HEK293 (cell line): ENCODE data around the gene USP32.

Experiments used
- GFI1B ChIP-seq: fragments of 450-650 bp; formaldehyde crosslinking; IDR thresholded peaks from 2 replicates; pipeline ENCODE4 v1.5.1; 2016; ENCODE audit warnings: missing biosample characterization, missing genetic modification characterization
- KLF9 ChIP-seq: fragments of 450-650 bp; formaldehyde crosslinking; IDR thresholded peaks from 2 replicates; pipeline ENCODE4 v1.5.1; 2016; ENCODE audit warnings: missing biosample characterization, missing genetic modification characterization, low read depth
- SP2 ChIP-seq: fragments of 450-650 bp; formaldehyde crosslinking; IDR thresholded peaks from 2 replicates; pipeline ENCODE4 v1.5.1; 2016; ENCODE audit warnings: missing biosample characterization, missing genetic modification characterization
- ZNF558 ChIP-seq: fragments of 450-650 bp; formaldehyde crosslinking; IDR thresholded peaks from 2 replicates; pipeline ENCODE4 v1.5.1; 2016; ENCODE audit warnings: missing biosample characterization, missing genetic modification characterization
- ZNF585B ChIP-seq: fragments of 450-650 bp; formaldehyde crosslinking; IDR thresholded peaks from 2 replicates; pipeline ENCODE4 v1.5.1; 2016; ENCODE audit warnings: missing biosample characterization, missing genetic modification characterization
- ZNF629 ChIP-seq: fragments of 450-650 bp; formaldehyde crosslinking; IDR thresholded peaks from 2 replicates; pipeline ENCODE4 v1.5.1; 2017; ENCODE audit warnings: missing biosample characterization, missing genetic modification characterization
- ZNF654 ChIP-seq: fragments of 450-650 bp; formaldehyde crosslinking; IDR thresholded peaks from 2 replicates; pipeline ENCODE4 v1.5.1; 2016; ENCODE audit warnings: low read depth, missing biosample characterization, missing genetic modification characterization
- ZSCAN16 ChIP-seq: fragments of 450-650 bp; formaldehyde crosslinking; IDR thresholded peaks from 2 replicates; pipeline ENCODE4 v1.5.1; 2016; ENCODE audit warnings: missing biosample characterization, missing genetic modification characterization
- TF ChIP-seq, protein P1 (sequence below): fragments of 450-650 bp; formaldehyde crosslinking; IDR thresholded peaks from 2 replicates; pipeline ENCODE4 v1.5.1; 2016; ENCODE audit warnings: missing biosample characterization, missing genetic modification characterization
- TF ChIP-seq, protein P2 (sequence below): fragments of 450-650 bp; formaldehyde crosslinking; IDR thresholded peaks from 2 replicates; pipeline ENCODE4 v1.5.1; 2016; ENCODE audit warnings: missing biosample characterization, missing genetic modification characterization
- TF ChIP-seq, protein P3 (sequence below): fragments of 450-650 bp; formaldehyde crosslinking; IDR thresholded peaks from 2 replicates; pipeline ENCODE4 v1.5.1; 2016; ENCODE audit warnings: missing biosample characterization, missing genetic modification characterization

GRCh38 chr17:60141111-60142018 lies 250.6 kb downstream of the USP32 start:
- TF ChIP-seq, protein P1, sequence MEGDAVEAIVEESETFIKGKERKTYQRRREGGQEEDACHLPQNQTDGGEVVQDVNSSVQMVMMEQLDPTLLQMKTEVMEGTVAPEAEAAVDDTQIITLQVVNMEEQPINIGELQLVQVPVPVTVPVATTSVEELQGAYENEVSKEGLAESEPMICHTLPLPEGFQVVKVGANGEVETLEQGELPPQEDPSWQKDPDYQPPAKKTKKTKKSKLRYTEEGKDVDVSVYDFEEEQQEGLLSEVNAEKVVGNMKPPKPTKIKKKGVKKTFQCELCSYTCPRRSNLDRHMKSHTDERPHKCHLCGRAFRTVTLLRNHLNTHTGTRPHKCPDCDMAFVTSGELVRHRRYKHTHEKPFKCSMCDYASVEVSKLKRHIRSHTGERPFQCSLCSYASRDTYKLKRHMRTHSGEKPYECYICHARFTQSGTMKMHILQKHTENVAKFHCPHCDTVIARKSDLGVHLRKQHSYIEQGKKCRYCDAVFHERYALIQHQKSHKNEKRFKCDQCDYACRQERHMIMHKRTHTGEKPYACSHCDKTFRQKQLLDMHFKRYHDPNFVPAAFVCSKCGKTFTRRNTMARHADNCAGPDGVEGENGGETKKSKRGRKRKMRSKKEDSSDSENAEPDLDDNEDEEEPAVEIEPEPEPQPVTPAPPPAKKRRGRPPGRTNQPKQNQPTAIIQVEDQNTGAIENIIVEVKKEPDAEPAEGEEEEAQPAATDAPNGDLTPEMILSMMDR (tag by site-specific recombination), result no peak
- TF ChIP-seq SP2 (tag by site-specific recombination) (no peak), GFI1B (tag by site-specific recombination) (no peak), ZNF585B (tag by site-specific recombination) (no peak), ZNF558 (no peak), ZNF654 (tag by site-specific recombination) (no peak), KLF9 (tag by site-specific recombination) (no peak), ZNF629 (tag by site-specific recombination) (no peak), ZSCAN16 (tag by site-specific recombination) (no peak)
- TF ChIP-seq, protein P2, sequence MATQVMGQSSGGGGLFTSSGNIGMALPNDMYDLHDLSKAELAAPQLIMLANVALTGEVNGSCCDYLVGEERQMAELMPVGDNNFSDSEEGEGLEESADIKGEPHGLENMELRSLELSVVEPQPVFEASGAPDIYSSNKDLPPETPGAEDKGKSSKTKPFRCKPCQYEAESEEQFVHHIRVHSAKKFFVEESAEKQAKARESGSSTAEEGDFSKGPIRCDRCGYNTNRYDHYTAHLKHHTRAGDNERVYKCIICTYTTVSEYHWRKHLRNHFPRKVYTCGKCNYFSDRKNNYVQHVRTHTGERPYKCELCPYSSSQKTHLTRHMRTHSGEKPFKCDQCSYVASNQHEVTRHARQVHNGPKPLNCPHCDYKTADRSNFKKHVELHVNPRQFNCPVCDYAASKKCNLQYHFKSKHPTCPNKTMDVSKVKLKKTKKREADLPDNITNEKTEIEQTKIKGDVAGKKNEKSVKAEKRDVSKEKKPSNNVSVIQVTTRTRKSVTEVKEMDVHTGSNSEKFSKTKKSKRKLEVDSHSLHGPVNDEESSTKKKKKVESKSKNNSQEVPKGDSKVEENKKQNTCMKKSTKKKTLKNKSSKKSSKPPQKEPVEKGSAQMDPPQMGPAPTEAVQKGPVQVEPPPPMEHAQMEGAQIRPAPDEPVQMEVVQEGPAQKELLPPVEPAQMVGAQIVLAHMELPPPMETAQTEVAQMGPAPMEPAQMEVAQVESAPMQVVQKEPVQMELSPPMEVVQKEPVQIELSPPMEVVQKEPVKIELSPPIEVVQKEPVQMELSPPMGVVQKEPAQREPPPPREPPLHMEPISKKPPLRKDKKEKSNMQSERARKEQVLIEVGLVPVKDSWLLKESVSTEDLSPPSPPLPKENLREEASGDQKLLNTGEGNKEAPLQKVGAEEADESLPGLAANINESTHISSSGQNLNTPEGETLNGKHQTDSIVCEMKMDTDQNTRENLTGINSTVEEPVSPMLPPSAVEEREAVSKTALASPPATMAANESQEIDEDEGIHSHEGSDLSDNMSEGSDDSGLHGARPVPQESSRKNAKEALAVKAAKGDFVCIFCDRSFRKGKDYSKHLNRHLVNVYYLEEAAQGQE, result no peak
- TF ChIP-seq, protein P3, sequence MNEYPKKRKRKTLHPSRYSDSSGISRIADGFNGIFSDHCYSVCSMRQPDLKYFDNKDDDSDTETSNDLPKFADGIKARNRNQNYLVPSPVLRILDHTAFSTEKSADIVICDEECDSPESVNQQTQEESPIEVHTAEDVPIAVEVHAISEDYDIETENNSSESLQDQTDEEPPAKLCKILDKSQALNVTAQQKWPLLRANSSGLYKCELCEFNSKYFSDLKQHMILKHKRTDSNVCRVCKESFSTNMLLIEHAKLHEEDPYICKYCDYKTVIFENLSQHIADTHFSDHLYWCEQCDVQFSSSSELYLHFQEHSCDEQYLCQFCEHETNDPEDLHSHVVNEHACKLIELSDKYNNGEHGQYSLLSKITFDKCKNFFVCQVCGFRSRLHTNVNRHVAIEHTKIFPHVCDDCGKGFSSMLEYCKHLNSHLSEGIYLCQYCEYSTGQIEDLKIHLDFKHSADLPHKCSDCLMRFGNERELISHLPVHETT, result no peak
